Stomach (tissue), 9 donors: ENCODE data around the gene RPL5. TPM values are rescaled to one million over a fixed set of nuclear protein-coding genes. Genes with fewer than 3 reads are reported as not detected.

Experiments used
- DNase-seq, 2 donors: peaks; one replicate each; pipeline versions ENCODE4 v3.0.0 to v3.0.0-alpha.2; 2013 to 2019
- H3K27ac ChIP-seq, 5 donors: fragments of 200-600 bp in 4 of 5; sonication (generic) in 4 of 5; one replicate each; pipeline ENCODE4 v1.5.1; 2013 to 2019; ENCODE audit warnings: mild to moderate bottlenecking in 1 of 5, moderate library complexity in 1 of 5
- H3K27me3 ChIP-seq, 3 donors: fragments of 200-600 bp; sonication (generic); one replicate each; pipeline ENCODE4 v1.5.1; 2017 to 2019; ENCODE audit warnings: mixed run types in 1 of 3
- H3K36me3 ChIP-seq, 4 donors: fragments of 200-600 bp; sonication (generic); 1 replicate in 3 of 4; 2 replicates in 1 of 4; pipeline ENCODE4 v1.5.1; 2016 to 2019
- H3K4me1 ChIP-seq, 4 donors: fragments of 200-600 bp; sonication (generic); one replicate each; pipeline ENCODE4 v1.5.1; 2016 to 2019
- H3K4me3 ChIP-seq, 4 donors: fragments of 200-600 bp; sonication (generic) in 3 of 4; one replicate each; pipeline ENCODE4 v1.5.1; 2016 to 2019; ENCODE audit warnings: mild to moderate bottlenecking in 1 of 4
- H3K9me3 ChIP-seq, 4 donors: fragments of 200-600 bp; sonication (generic); one replicate each; pipeline ENCODE4 v1.5.1; 2016 to 2019
- CTCF ChIP-seq, 7 experiments: fragments of 450-650 bp in 4 of 7; fragments of 200-600 bp in 3 of 7; sonication (generic) in 3 of 7; IDR thresholded peaks; one replicate each; pipeline ENCODE4 v1.5.1; 2016 to 2019; ENCODE audit warnings: antibody characterized with exemption in 7 of 7, control low read depth in 2 of 7, mild to moderate bottlenecking in 1 of 7
- EP300 ChIP-seq: sonication (generic); formaldehyde crosslinking; IDR thresholded peaks from one replicate; pipeline ENCODE4 v1.6.1; 2017; ENCODE audit warnings: antibody characterized with exemption
- POLR2A ChIP-seq, 4 donors: fragments of 450-650 bp; IDR thresholded peaks; one replicate each; pipeline ENCODE4 v1.6.1; 2016; ENCODE audit warnings: antibody characterized with exemption in 4 of 4, control low read depth in 2 of 4, mild to moderate bottlenecking in 1 of 4, moderate library complexity in 1 of 4
- POLR2AphosphoS5 ChIP-seq, 3 donors: sonication (generic); formaldehyde crosslinking; IDR thresholded peaks; one replicate each; pipeline ENCODE4 v1.6.1; 2016; ENCODE audit warnings: antibody characterized with exemption in 3 of 3
- WGBS, 5 donors: extraction: QIAGEN DNeasy Blood & Tissue Kit in 3 of 5; methylation state at CpG; one replicate each; pipeline versions ENCODE4 v1.1.5 to v1.1.7; 2013 to 2018; 5-methylcytosine and 5-hydroxymethylcytosine counted together
- intact Hi-C: fragments of 100-400 bp; cut with DNase I; formaldehyde crosslinking; loops from one replicate; pipeline ENCODE4 v1.15.1; 2023; ENCODE audit warnings: low total_unique reads
- polyA plus RNA-seq, 3 donors: library from polyadenylated mRNA; stranded (reverse); fragments of 200-250 nt; gene quantifications; one replicate each; pipeline ENCODE4 v1.2.3, GENCODE V29; 2013
- total RNA-seq, 5 donors: library from RNA; depleted of rRNA; stranded (reverse); fragments of >200 nt; gene quantifications; one replicate each; pipeline versions ENCODE4 v1.1.0 to v1.2.3, GENCODE V29; 2014 to 2016
- donor health status: healthy with polysubstance abuse.
- donor health status: Bipolar disorder and iron deficiency.
- donor health status: healthy.

The RPL5 gene
- total and polyA plus RNA-seq, 8 donors: 1,447 to 2,593 (median 1,749) TPM

GRCh38 chr1:92851729-92852128 lies 19.9 kb downstream of the RPL5 start:
- Histone ChIP-seq H3K27me3 (no peaks in the 10 kb centered on the region), H3K36me3 (peaks cover 0 to 15% (median 13%) of the 10 kb centered on the region in 4 donors), H3K9me3 (no peaks in the 10 kb centered on the region), H3K4me1 (peaks cover 0 to 6% (median 3%) of the 10 kb centered on the region in 4 donors), H3K4me3 (no peak overlapping the region), H3K27ac (no peak overlapping the region)
- DNase-seq: peak in 1 of 2 donors; percentile 23
- WGBS, 5 donors: 60 to 78% (median 70%) methylated on average over 2 of the region's 2 CpGs
- intact Hi-C loops: no loop called here
- no peak for TF ChIP-seq POLR2AphosphoS5 (IDR thresholded peaks at IDR 0.05)
- TF ChIP-seq EP300: no peak
- TF ChIP-seq CTCF (IDR thresholded peaks at IDR 0.05): no peak
- TF ChIP-seq POLR2A (IDR thresholded peaks at IDR 0.05): no peak

- H3K27ac ChIP-seq: no peak overlapping the region
- intact Hi-C loops: no loop called here
- peaks cover 0 to 10% (median 3%) of the 10 kb centered on the region in 4 donors for H3K4me1 ChIP-seq
- no peaks in the 10 kb centered on the region for H3K27me3 ChIP-seq
- no peak overlapping the region for H3K4me3 ChIP-seq
- H3K9me3 ChIP-seq: no peaks in the 10 kb centered on the region
- TF ChIP-seq POLR2A (IDR thresholded peaks at IDR 0.05): no peak
- TF ChIP-seq CTCF (IDR thresholded peaks at IDR 0.05): no peak
- no peak for TF ChIP-seq EP300
- TF ChIP-seq POLR2AphosphoS5 (IDR thresholded peaks at IDR 0.05): no peak
- peaks cover 0 to 15% (median 13%) of the 10 kb centered on the region in 4 donors for H3K36me3 ChIP-seq
- WGBS, 5 donors: 79 to 90% (median 85%) methylated on average over 2 of the region's 2 CpGs
- no peak for DNase-seq
These were observed 21.5 kb downstream of the RPL5 start for GRCh38 chr1:92853299-92853698.

- Histone ChIP-seq H3K27me3 (no peaks in the 10 kb centered on the region), H3K4me1 (peaks cover 0 to 19% (median 3%) of the 10 kb centered on the region in 4 donors), H3K9me3 (no peaks in the 10 kb centered on the region), H3K36me3 (peaks cover 0 to 12% (median 10%) of the 10 kb centered on the region in 4 donors), H3K4me3 (no peak overlapping the region), H3K27ac (peak overlapping the region in 2 of 5 donors; percentile 17 to 24)
- intact Hi-C loops: no loop called here
- DNase-seq: peak in 1 of 2 donors; percentile 18
- TF ChIP-seq CTCF (IDR thresholded peaks at IDR 0.05) (no peak), POLR2AphosphoS5 (IDR thresholded peaks at IDR 0.05) (peak in 1 of 3 donors; percentile 19), POLR2A (IDR thresholded peaks at IDR 0.05) (no peak)
These were observed 22.4 kb downstream of the RPL5 start for GRCh38 chr1:92854101-92854785.

GRCh38 chr1:92855236-92855635 lies 23.4 kb downstream of the RPL5 start:
- intact Hi-C loops: loop anchor here (5.0 kb wide), 1 partner anchor 137 kb away; no protein-coding TSS in a partner anchor
- DNase-seq: no peak
- WGBS, 5 donors: 82 to 98% (median 97%) methylated on average over 4 of the region's 4 CpGs
- Histone ChIP-seq H3K4me1 (peaks cover 0 to 24% (median 3%) of the 10 kb centered on the region in 4 donors), H3K27ac (no peak overlapping the region), H3K36me3 (peaks cover 0 to 2% (median under 1%) of the 10 kb centered on the region in 4 donors), H3K4me3 (no peak overlapping the region), H3K27me3 (no peaks in the 10 kb centered on the region), H3K9me3 (no peaks in the 10 kb centered on the region)
- TF ChIP-seq POLR2AphosphoS5 (IDR thresholded peaks at IDR 0.05): no peak
- no peak for TF ChIP-seq POLR2A (IDR thresholded peaks at IDR 0.05)
- no peak for TF ChIP-seq CTCF (IDR thresholded peaks at IDR 0.05)
- no peak for TF ChIP-seq EP300
